Mucosa of stomach (tissue), 1 donor: ENCODE results near the gene MYO7B.

Experiments
- H3K27me3 ChIP-seq: one replicate; pipeline ENCODE4 v1.7.0; 2013; ENCODE audit warnings: mild to moderate bottlenecking, low read length; ENCODE audit not compliant: control insufficient read depth, insufficient read depth
- H3K36me3 ChIP-seq: one replicate; pipeline ENCODE4 v1.7.0; 2013; ENCODE audit warnings: low read length; ENCODE audit not compliant: control insufficient read depth, insufficient read depth
- H3K4me1 ChIP-seq: one replicate; pipeline ENCODE4 v1.7.0; 2013; ENCODE audit warnings: mild to moderate bottlenecking, low read length; ENCODE audit not compliant: control insufficient read depth, insufficient read depth
- H3K4me3 ChIP-seq: one replicate; pipeline ENCODE4 v1.7.0; 2013; ENCODE audit warnings: low read length
- H3K9ac ChIP-seq: one replicate; pipeline ENCODE4 v1.7.0; 2013; ENCODE audit warnings: mild to moderate bottlenecking, low read length, moderate library complexity
- H3K9me3 ChIP-seq: one replicate; pipeline ENCODE4 v1.7.0; 2013; ENCODE audit warnings: mild to moderate bottlenecking, low read length, moderate library complexity; ENCODE audit not compliant: control insufficient read depth
- donor health status: Pancreatic carcinoma.

Gene MYO7B

GRCh38 chr2:127671557-127672302 lies 136.2 kb downstream of the MYO7B start:
- H3K9ac ChIP-seq: no peak overlapping the region
- no peaks in the 10 kb centered on the region for H3K9me3 ChIP-seq
- no peaks in the 10 kb centered on the region for H3K36me3 ChIP-seq
- H3K4me3 ChIP-seq: no peak overlapping the region
- peaks cover 5% of the 10 kb centered on the region for H3K4me1 ChIP-seq
- H3K27me3 ChIP-seq: peaks cover 40% of the 10 kb centered on the region

- Histone ChIP-seq H3K4me1 (peaks cover 5% of the 10 kb centered on the region), H3K9ac (no peak overlapping the region), H3K4me3 (no peak overlapping the region), H3K9me3 (no peaks in the 10 kb centered on the region), H3K36me3 (no peaks in the 10 kb centered on the region), H3K27me3 (peaks cover 48% of the 10 kb centered on the region)
Observed at GRCh38 chr2:127672341-127673224, 137.1 kb downstream of the MYO7B start.

- Histone ChIP-seq H3K4me3 (no peak overlapping the region), H3K4me1 (peaks cover 5% of the 10 kb centered on the region), H3K9me3 (no peaks in the 10 kb centered on the region), H3K36me3 (no peaks in the 10 kb centered on the region), H3K9ac (no peak overlapping the region), H3K27me3 (peaks cover 55% of the 10 kb centered on the region)
Observed at GRCh38 chr2:127673291-127674069, 138.0 kb downstream of the MYO7B start.

GRCh38 chr2:127674241-127675209 lies 139.0 kb downstream of the MYO7B start:
- peaks cover 5% of the 10 kb centered on the region for H3K4me1 ChIP-seq
- H3K9me3 ChIP-seq: no peaks in the 10 kb centered on the region
- H3K9ac ChIP-seq: peak overlapping the region; percentile 39
- no peak overlapping the region for H3K4me3 ChIP-seq
- no peaks in the 10 kb centered on the region for H3K36me3 ChIP-seq
- peaks cover 59% of the 10 kb centered on the region for H3K27me3 ChIP-seq

GRCh38 chr2:127675331-127676261 lies 140.1 kb downstream of the MYO7B start, which contains the start of gene LIMS2:
Gene LIMS2 (minus strand): TSS chr2:127675530. CDS start chr2:127675024, 506 bp downstream.
- no peaks in the 10 kb centered on the region for H3K9me3 ChIP-seq
- peaks cover 5% of the 10 kb centered on the region for H3K4me1 ChIP-seq
- H3K4me3 ChIP-seq: no peak within 1 kb of the TSS
- H3K36me3 ChIP-seq: no peaks in the 10 kb centered on the region
- H3K9ac ChIP-seq: peak within 1 kb of the TSS; percentile 39
- H3K27me3 ChIP-seq: peaks cover 61% of the 10 kb centered on the region

GRCh38 chr2:127676906-127677305 lies 141.4 kb downstream of the MYO7B start:
- Histone ChIP-seq H3K9ac (no peak overlapping the region), H3K27me3 (peaks cover 68% of the 10 kb centered on the region), H3K4me3 (no peak overlapping the region), H3K36me3 (no peaks in the 10 kb centered on the region), H3K4me1 (peaks cover 5% of the 10 kb centered on the region), H3K9me3 (no peaks in the 10 kb centered on the region)

GRCh38 chr2:127678531-127678930 lies 143.0 kb downstream of the MYO7B start:
- H3K9ac ChIP-seq: no peak overlapping the region
- no peak overlapping the region for H3K4me3 ChIP-seq
- no peaks in the 10 kb centered on the region for H3K9me3 ChIP-seq
- no peaks in the 10 kb centered on the region for H3K36me3 ChIP-seq
- peaks cover 5% of the 10 kb centered on the region for H3K4me1 ChIP-seq
- H3K27me3 ChIP-seq: peaks cover 54% of the 10 kb centered on the region

- Histone ChIP-seq H3K4me3 (no peak overlapping the region), H3K4me1 (peaks cover 5% of the 10 kb centered on the region), H3K36me3 (no peaks in the 10 kb centered on the region), H3K9me3 (no peaks in the 10 kb centered on the region), H3K27me3 (peaks cover 50% of the 10 kb centered on the region), H3K9ac (no peak overlapping the region)
Observed at GRCh38 chr2:127678991-127679390, 143.5 kb downstream of the MYO7B start.

- H3K9me3 ChIP-seq: no peaks in the 10 kb centered on the region
- no peak overlapping the region for H3K9ac ChIP-seq
- no peak overlapping the region for H3K4me3 ChIP-seq
- H3K36me3 ChIP-seq: no peaks in the 10 kb centered on the region
- no peaks in the 10 kb centered on the region for H3K4me1 ChIP-seq
- peaks cover 42% of the 10 kb centered on the region for H3K27me3 ChIP-seq
Observed at GRCh38 chr2:127679680-127680361, 144.3 kb downstream of the MYO7B start.

- Histone ChIP-seq H3K4me1 (no peaks in the 10 kb centered on the region), H3K9me3 (no peaks in the 10 kb centered on the region), H3K4me3 (no peak overlapping the region), H3K36me3 (no peaks in the 10 kb centered on the region), H3K9ac (no peak overlapping the region), H3K27me3 (peaks cover 36% of the 10 kb centered on the region)
Observed at GRCh38 chr2:127680706-127681287, 145.3 kb downstream of the MYO7B start.
